ENCODE data around the gene MTURN.

The MTURN gene

DNA sequence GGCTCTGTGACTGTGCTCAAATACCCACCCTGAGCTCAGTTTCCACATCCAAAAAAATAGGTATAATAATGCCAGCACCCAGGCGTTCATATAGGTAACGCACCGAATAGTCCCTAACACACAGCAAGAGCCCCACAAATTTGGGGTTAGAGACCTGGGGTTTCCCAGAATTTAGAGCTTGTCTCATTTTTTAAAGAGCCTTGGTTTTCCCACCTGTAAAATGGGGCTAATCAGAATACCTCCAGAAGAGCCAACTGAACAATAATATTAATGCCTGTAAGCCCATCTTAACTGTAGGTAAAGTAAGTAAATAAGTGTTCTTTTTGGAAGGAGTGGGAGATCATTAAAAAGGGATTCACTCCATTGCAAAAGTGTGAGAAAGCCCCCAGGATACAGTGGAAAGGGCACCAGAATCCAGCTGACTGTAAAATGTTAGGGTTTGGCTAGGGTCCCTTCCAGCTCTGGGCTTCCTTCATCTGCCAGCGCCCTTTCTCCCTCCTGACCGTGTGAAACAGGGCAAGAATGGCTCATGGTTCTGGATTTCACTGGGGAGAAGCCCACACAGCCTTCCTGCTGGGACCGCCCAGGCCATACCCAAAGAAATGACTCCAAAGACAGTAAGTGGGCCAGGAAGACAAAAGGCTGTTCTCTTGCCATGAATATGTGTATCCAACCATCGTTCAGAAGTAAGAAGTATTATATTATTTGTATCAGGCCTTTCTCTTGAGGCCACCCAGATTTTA lies 2.1 kb downstream of the MTURN start:
- no peak for DNase-seq
- intact Hi-C loops (cut with DNase I; ENCODE audit: low total_unique reads): loop anchor here (5.0 to 10.0 kb wide), 2 partner anchors 110 to 148 kb away; partner anchors contain the start of genes FKBP14, PLEKHA8 and ZNRF2
- Histone ChIP-seq H3K4me1 (peaks cover 0 to 64% (median 34%) of the 10 kb centered on the region in 4 donors), H3K9me3 (no peaks in the 10 kb centered on the region), H3K36me3 (no peaks in the 10 kb centered on the region), H3K4me3 (peak overlapping the region; percentile 90 to 91), H3K27ac (peak overlapping the region; percentile 92 to 95), H3K27me3 (no peaks in the 10 kb centered on the region)
- TF ChIP-seq, protein P1, sequence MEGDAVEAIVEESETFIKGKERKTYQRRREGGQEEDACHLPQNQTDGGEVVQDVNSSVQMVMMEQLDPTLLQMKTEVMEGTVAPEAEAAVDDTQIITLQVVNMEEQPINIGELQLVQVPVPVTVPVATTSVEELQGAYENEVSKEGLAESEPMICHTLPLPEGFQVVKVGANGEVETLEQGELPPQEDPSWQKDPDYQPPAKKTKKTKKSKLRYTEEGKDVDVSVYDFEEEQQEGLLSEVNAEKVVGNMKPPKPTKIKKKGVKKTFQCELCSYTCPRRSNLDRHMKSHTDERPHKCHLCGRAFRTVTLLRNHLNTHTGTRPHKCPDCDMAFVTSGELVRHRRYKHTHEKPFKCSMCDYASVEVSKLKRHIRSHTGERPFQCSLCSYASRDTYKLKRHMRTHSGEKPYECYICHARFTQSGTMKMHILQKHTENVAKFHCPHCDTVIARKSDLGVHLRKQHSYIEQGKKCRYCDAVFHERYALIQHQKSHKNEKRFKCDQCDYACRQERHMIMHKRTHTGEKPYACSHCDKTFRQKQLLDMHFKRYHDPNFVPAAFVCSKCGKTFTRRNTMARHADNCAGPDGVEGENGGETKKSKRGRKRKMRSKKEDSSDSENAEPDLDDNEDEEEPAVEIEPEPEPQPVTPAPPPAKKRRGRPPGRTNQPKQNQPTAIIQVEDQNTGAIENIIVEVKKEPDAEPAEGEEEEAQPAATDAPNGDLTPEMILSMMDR (IDR thresholded peaks at IDR 0.05): no peak

DNA sequence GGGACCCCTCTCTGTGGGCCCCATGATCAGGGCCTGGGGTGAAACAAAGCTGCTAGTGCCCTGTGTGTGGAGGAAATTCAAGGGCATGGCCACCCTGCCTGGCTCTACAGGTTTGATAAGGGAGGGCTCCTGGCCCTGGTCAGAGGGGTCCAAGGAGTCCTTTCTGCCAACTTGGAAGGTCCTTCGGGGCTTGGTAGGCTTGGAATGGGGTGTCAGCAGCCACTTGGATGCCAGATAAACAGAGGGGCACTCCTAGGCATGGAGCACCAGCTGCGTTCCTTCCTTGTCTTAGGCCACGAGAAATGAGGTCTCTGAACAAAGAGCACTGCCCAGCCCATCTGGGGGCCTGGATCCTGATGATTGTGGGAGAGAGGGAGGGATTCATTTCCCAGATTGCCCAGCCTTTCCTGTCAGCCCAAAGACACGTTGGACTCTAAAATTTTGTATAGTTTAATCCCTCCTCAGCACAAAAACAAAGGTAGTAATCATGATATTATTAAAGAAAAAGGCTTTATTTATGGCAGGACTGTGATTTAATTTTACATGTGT lies 5.1 kb downstream of the MTURN start:
- DNase-seq: no peak
- intact Hi-C loops (cut with DNase I; ENCODE audit: low total_unique reads): loop anchor here (5.0 to 10.0 kb wide), 2 partner anchors 113 to 145 kb away; partner anchors contain the start of genes FKBP14, PLEKHA8 and ZNRF2
- Histone ChIP-seq H3K9me3 (no peaks in the 10 kb centered on the region), H3K36me3 (no peaks in the 10 kb centered on the region), H3K27ac (peak overlapping the region; percentile 45 to 92), H3K4me3 (no peak overlapping the region), H3K4me1 (peaks cover 0 to 88% (median 54%) of the 10 kb centered on the region in 4 donors), H3K27me3 (no peaks in the 10 kb centered on the region)
- TF ChIP-seq, protein P1 (IDR thresholded peaks at IDR 0.05): no peak

DNA sequence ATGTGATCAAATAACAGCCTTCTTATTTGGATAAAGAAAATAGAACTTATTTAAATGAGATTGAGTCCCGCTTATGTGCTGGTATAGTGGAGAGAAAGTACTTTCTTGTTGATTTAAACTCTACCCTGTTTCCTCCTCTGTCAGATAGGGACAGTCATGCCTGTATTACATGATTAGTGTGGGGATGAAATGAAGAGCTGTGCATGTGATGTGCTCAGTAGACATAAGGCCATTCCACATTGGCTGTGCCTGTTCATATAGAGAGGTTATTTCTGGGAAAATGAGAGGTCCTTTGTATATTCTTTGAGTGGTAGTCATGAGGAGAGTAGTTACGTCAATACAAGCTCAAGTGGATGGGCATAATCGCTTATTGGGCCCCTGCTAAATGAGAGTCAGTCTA lies 5.7 kb downstream of the MTURN start:
- H3K27ac ChIP-seq: peak overlapping the region; percentile 25 to 63
- no peak for DNase-seq

DNA sequence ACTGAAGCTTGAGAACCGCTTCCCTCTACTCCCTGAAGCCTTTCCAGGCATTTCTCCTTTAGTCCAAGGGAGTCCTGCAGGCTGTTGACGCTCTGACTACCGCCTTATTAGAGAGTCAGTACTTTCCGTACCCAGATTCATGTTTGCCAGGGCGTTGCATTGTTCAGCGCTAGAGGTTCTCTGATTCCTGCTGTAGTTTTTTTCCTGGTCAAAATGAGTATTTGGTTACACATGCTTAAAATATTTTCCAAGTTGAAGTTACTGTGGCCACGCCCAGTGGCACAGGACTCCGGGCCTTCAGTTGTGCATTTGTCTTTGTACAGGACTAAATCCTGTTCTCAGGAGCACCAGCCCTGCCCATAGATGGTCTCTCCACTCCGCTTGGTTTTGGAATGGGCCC lies 7.9 kb downstream of the MTURN start:
- peaks cover 0 to 97% (median 47%) of the 10 kb centered on the region in 4 donors for H3K4me1 ChIP-seq

More for the DNA sequence above, 5.7 kb downstream of the MTURN start:
- no peaks in the 10 kb centered on the region for H3K36me3 ChIP-seq
- H3K27me3 ChIP-seq: no peaks in the 10 kb centered on the region
- H3K9me3 ChIP-seq: no peaks in the 10 kb centered on the region
- peaks cover 0 to 94% (median 56%) of the 10 kb centered on the region in 4 donors for H3K4me1 ChIP-seq
- TF ChIP-seq, protein P1 (IDR thresholded peaks at IDR 0.05): no peak
- no peak overlapping the region for H3K4me3 ChIP-seq
- intact Hi-C loops (cut with DNase I; ENCODE audit: low total_unique reads): no loop called here

DNA sequence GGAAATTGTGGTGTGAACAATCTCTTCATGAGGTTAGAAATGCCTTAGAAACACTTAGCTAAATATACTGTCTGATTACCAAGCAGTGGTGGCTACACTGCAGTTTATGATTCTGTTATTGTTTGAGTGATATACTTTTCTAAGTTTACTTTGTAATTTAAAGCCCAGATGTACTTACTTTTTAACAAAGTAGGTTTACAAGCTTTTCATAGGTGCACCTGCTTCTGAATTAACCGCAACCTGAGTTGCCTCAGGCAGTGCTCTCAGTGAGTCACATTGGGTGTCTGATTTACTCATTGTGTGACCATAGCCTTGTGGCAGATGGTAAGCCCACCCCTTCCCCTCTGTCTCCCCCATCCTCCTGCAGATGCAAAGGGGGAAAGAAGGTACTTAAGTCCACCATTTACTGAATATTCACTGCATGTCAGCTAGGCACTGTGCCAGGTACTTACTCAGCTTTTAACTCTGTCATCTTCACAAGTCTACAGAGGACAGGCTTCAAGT lies 9.0 kb downstream of the MTURN start:
- DNase-seq: no peak
- Histone ChIP-seq H3K9me3 (no peaks in the 10 kb centered on the region), H3K36me3 (peaks cover 0 to 5% (median 0%) of the 10 kb centered on the region in 3 donors), H3K4me1 (peaks cover 0 to 86% (median 40%) of the 10 kb centered on the region in 4 donors), H3K27ac (peak overlapping the region; percentile 52 to 63), H3K27me3 (no peaks in the 10 kb centered on the region), H3K4me3 (no peak overlapping the region)
- TF ChIP-seq, protein P1 (IDR thresholded peaks at IDR 0.05): no peak
- intact Hi-C loops (cut with DNase I; ENCODE audit: low total_unique reads): no loop called here

More for the DNA sequence above, 7.9 kb downstream of the MTURN start:
- Histone ChIP-seq H3K27me3 (no peaks in the 10 kb centered on the region), H3K27ac (peak overlapping the region; percentile 63 to 66), H3K9me3 (no peaks in the 10 kb centered on the region), H3K36me3 (peaks cover 0 to 5% (median 0%) of the 10 kb centered on the region in 3 donors), H3K4me3 (peak overlapping the region; percentile 4 to 16)
- TF ChIP-seq, protein P1 (IDR thresholded peaks at IDR 0.05): no peak
- intact Hi-C loops (cut with DNase I; ENCODE audit: low total_unique reads): no loop called here
- DNase-seq: peak; percentile 68 to 83
